SK-N-SH (cell line): Measurements from ENCODE around the gene TMTC2. TPM values are rescaled to one million over a fixed set of nuclear protein-coding genes. Genes with fewer than 3 reads are reported as not detected.

Source experiments
- CTCF ChIA-PET: fragments of 300-600, 350-600 bp; formaldehyde crosslinking; extraction: SDS; loops from one replicate; lab custom pipeline; 2021; lab: Yijun Ruan, JAX
- POLR2A ChIA-PET: fragments of 350-600 bp; sonication (Branson Sonifier 250); formaldehyde crosslinking; extraction: SDS; loops from one replicate; lab custom pipeline; 2020; ENCODE audit warnings: antibody characterized with exemption, inconsistent platforms; lab: Yijun Ruan, JAX
- DNase-seq: peaks from one replicate; pipeline ENCODE4 v3.0.0; 2012
- H2AFZ ChIP-seq: fragments of 200-600 bp; sonication (generic); 2 replicates; pipeline ENCODE4 v1.8.1; 2016; ENCODE audit warnings: antibody characterized with exemption, mild to moderate bottlenecking, low read depth
- H3F3A ChIP-seq: fragments of 200-600 bp; sonication (generic); replicated peaks from 2 replicates; pipeline ENCODE3; 2016; ENCODE audit warnings: antibody characterized with exemption, mild to moderate bottlenecking; ENCODE audit not compliant: insufficient read depth
- H3K27ac ChIP-seq, 2 experiments: fragments of 200-500 bp in 1 of 2; fragments of 200-600 bp in 1 of 2; sonication (Bioruptor generic) in 1 of 2; sonication (generic), shearing (Covaris generic) in 1 of 2; 2 replicates each; pipeline versions ENCODE4 v1.5.1 to v1.6.1; 2014 to 2016; ENCODE audit warnings: low read depth in 2 of 2, inconsistent platforms in 1 of 2, low read length in 1 of 2, mild to moderate bottlenecking in 1 of 2, mixed read lengths in 1 of 2
- H3K27me3 ChIP-seq: fragments of 200-600 bp; sonication (generic), shearing (Covaris generic); 2 replicates; pipeline ENCODE4 v1.6.1; 2016; ENCODE audit warnings: mixed run types; ENCODE audit not compliant: insufficient read depth
- H3K36me3 ChIP-seq, 2 experiments: fragments of 200-500 bp in 1 of 2; fragments of 200-600 bp in 1 of 2; sonication (Bioruptor generic) in 1 of 2; sonication (generic) in 1 of 2; replicated peaks in 1 of 2; 2 replicates each; pipeline versions ENCODE3 to v1.5.1; 2014 to 2016; ENCODE audit warnings: low read length in 1 of 2, mild to moderate bottlenecking in 1 of 2; ENCODE audit not compliant: insufficient read depth in 2 of 2, control insufficient read depth in 1 of 2
- H3K4me1 ChIP-seq, 2 experiments: fragments of 200-500 bp in 1 of 2; fragments of 200-600 bp in 1 of 2; sonication (Bioruptor generic) in 1 of 2; sonication (generic), shearing (Covaris generic) in 1 of 2; 2 replicates each; pipeline versions ENCODE4 v1.5.1 to v1.6.1; 2014 to 2016; ENCODE audit warnings: low read depth in 1 of 2, low read length in 1 of 2, mixed run types in 1 of 2; ENCODE audit not compliant: insufficient read depth in 2 of 2, control insufficient read depth in 1 of 2
- H3K4me2 ChIP-seq: fragments of 200-600 bp; sonication (generic), shearing (Covaris generic); 2 replicates; pipeline ENCODE4 v1.6.1; 2017; ENCODE audit warnings: mixed run types
- H3K4me3 ChIP-seq, 2 experiments: fragments of 200-500 bp in 1 of 2; fragments of 200-600 bp in 1 of 2; sonication (Bioruptor generic) in 1 of 2; sonication (generic), shearing (Covaris generic) in 1 of 2; 2 replicates each; pipeline versions ENCODE4 v1.5.1 to v1.8.1; 2014 to 2016; ENCODE audit warnings: low read depth in 2 of 2, inconsistent platforms in 1 of 2, low read length in 1 of 2, mild to moderate bottlenecking in 1 of 2, mixed read lengths in 1 of 2, moderate library complexity in 1 of 2
- H3K79me2 ChIP-seq: fragments of 200-600 bp; sonication (generic); 2 replicates; pipeline ENCODE4 v1.8.1; 2017; ENCODE audit warnings: mild to moderate bottlenecking; ENCODE audit not compliant: insufficient read depth
- H3K9ac ChIP-seq: fragments of 200-600 bp; sonication (generic); 2 replicates; pipeline ENCODE4 v1.6.1; 2017; ENCODE audit warnings: mixed run types
- H3K9me2 ChIP-seq: fragments of 200-600 bp; sonication (generic); 2 replicates; pipeline ENCODE4 v1.6.1; 2017; ENCODE audit warnings: mixed run types
- H3K9me3 ChIP-seq: fragments of 200-600 bp; sonication (generic); 2 replicates; pipeline ENCODE4 v1.6.1; 2017; ENCODE audit warnings: mixed run types, mild to moderate bottlenecking, moderate library complexity
- H4K20me1 ChIP-seq: fragments of 200-600 bp; sonication (generic); 2 replicates; pipeline ENCODE4 v1.6.1; 2017; ENCODE audit warnings: mild to moderate bottlenecking, mixed run types; ENCODE audit not compliant: insufficient read depth
- CHD2 ChIP-seq: fragments of 150-350 bp; IDR thresholded peaks from 2 replicates; pipeline ENCODE4 v1.6.1; 2018; ENCODE audit warnings: low read length; ENCODE audit not compliant: partially characterized antibody
- MEF2A ChIP-seq: IDR thresholded peaks from 2 replicates; pipeline ENCODE4 v1.4.0; 2012; ENCODE audit warnings: low read depth, borderline replicate concordance
- MXI1 ChIP-seq: IDR thresholded peaks from 2 replicates; pipeline ENCODE4 v1.6.1; 2012; ENCODE audit warnings: mild to moderate bottlenecking, low read depth, low read length, improper control_type of control experiment
- PBX3 ChIP-seq: IDR thresholded peaks from 2 replicates; pipeline ENCODE4; 2012
- POLR2AphosphoS5 ChIP-seq: IDR thresholded peaks from 2 replicates; pipeline ENCODE4 v1.6.1; 2012; ENCODE audit warnings: low read depth, low read length
- RAD21 ChIP-seq: IDR thresholded peaks from 2 replicates; pipeline ENCODE4 v1.6.1; 2012; ENCODE audit warnings: mild to moderate bottlenecking, low read length
- TAF1 ChIP-seq: IDR thresholded peaks from 2 replicates; pipeline ENCODE4 v1.6.1; 2012; ENCODE audit warnings: low read depth, mild to moderate bottlenecking, low read length, moderate library complexity, borderline replicate concordance
- TCF12 ChIP-seq: IDR thresholded peaks from 2 replicates; pipeline ENCODE4 v1.4.0; 2012
- USF1 ChIP-seq: IDR thresholded peaks from 2 replicates; pipeline ENCODE4 v1.4.0; 2012; ENCODE audit warnings: low read depth, borderline replicate concordance
- USF2 ChIP-seq: fragments of 150-350 bp; IDR thresholded peaks from 2 replicates; pipeline ENCODE4 v1.6.1; 2017; ENCODE audit warnings: antibody characterized with exemption, low read length, low read depth, borderline replicate concordance
- YY1 ChIP-seq: IDR thresholded peaks from 2 replicates; pipeline ENCODE4 v1.4.0; 2012; ENCODE audit warnings: low read depth, mild to moderate bottlenecking
- WGBS: methylation state at CpG from one replicate; pipeline ENCODE4 v1.1.6; 2017; ENCODE audit warnings: low lambda C conversion rate; 5-methylcytosine and 5-hydroxymethylcytosine counted together
- polyA plus RNA-seq, 3 experiments: library from polyadenylated mRNA; depleted of rRNA; stranded (reverse); fragments of >200 nt; gene quantifications; 2 replicates each; pipeline ENCODE4 v1.2.3, GENCODE V29; 2012
- TF ChIP-seq, protein P1 (sequence below): IDR thresholded peaks from 2 replicates; pipeline ENCODE4 v1.6.1; 2012; ENCODE audit warnings: mild to moderate bottlenecking, low read depth, low read length, moderate library complexity

The TMTC2 gene
- polyA plus RNA-seq, 1 of the 3 experiments (the other 2 are of a cell fraction): 4.1 TPM

GRCh38 chr12:82685790-82686167 is 927 bp upstream of the TMTC2 start (continued):
- TF ChIP-seq, protein P1, sequence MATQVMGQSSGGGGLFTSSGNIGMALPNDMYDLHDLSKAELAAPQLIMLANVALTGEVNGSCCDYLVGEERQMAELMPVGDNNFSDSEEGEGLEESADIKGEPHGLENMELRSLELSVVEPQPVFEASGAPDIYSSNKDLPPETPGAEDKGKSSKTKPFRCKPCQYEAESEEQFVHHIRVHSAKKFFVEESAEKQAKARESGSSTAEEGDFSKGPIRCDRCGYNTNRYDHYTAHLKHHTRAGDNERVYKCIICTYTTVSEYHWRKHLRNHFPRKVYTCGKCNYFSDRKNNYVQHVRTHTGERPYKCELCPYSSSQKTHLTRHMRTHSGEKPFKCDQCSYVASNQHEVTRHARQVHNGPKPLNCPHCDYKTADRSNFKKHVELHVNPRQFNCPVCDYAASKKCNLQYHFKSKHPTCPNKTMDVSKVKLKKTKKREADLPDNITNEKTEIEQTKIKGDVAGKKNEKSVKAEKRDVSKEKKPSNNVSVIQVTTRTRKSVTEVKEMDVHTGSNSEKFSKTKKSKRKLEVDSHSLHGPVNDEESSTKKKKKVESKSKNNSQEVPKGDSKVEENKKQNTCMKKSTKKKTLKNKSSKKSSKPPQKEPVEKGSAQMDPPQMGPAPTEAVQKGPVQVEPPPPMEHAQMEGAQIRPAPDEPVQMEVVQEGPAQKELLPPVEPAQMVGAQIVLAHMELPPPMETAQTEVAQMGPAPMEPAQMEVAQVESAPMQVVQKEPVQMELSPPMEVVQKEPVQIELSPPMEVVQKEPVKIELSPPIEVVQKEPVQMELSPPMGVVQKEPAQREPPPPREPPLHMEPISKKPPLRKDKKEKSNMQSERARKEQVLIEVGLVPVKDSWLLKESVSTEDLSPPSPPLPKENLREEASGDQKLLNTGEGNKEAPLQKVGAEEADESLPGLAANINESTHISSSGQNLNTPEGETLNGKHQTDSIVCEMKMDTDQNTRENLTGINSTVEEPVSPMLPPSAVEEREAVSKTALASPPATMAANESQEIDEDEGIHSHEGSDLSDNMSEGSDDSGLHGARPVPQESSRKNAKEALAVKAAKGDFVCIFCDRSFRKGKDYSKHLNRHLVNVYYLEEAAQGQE: no peak
- TF ChIP-seq MXI1 (peak; percentile 77), POLR2AphosphoS5 (no peak), TAF1 (no peak), TCF12 (no peak), YY1 (no peak), CHD2 (peak; percentile 63), MEF2A (no peak)

- Histone ChIP-seq H3K4me2 (peak overlapping the region; percentile 82), H3K9me3 (no peaks in the 10 kb centered on the region), H3K27me3 (no peaks in the 10 kb centered on the region), H4K20me1 (no peaks in the 10 kb centered on the region), H3K4me1 (peaks cover 0 to 18% of the 10 kb centered on the region in 2 experiments; a peak in 2 of 4 replicates), H3K9ac (peak overlapping the region; percentile 66; the same call in 1 of the 2 replicates), H2AFZ (peak overlapping the region; percentile 90), H3K9me2 (no peaks in the 10 kb centered on the region), H3F3A (no peaks in the 10 kb centered on the region), H3K27ac (peak overlapping the region; percentile 68 to 91; a peak in 3 of 4 replicates), H3K79me2 (no peaks in the 10 kb centered on the region), H3K36me3 (peaks cover 4 to 5% of the 10 kb centered on the region in 2 experiments), H3K4me3 (peak overlapping the region; percentile 81 to 96)
- ChIA-PET CTCF (interaction anchor here (0.6 to 3.8 kb wide), 13 partner anchors 11 to 1137 kb away, joined by 3 to 39 read pairs (median 12); no protein-coding TSS in a partner anchor), POLR2A (interaction anchor here (0.9 kb wide), 1 partner anchor 196 kb away, joined by 3 read pairs; no protein-coding TSS in a partner anchor)
- under 1% methylated on average over 67 of the region's 75 CpGs for WGBS
- TF ChIP-seq PBX3 (peak; percentile 21; the same call in 1 of the 2 replicates), YY1 (0 out of 2 replicates have a peak, but pooled peaks have one; percentile 32), RAD21 (peak; percentile 1; the same call in 1 of the 2 replicates), USF2 (no peak), TAF1 (0 out of 2 replicates have a peak, but pooled peaks have one; percentile 2), USF1 (no peak), TCF12 (peak; percentile 9; the same call in 1 of the 2 replicates), POLR2AphosphoS5 (no peak; the same call in 1 of the 2 replicates), MXI1 (0 out of 2 replicates have a peak, but pooled peaks have one; percentile 29)
- no peak for DNase-seq
Observed at GRCh38 chr12:82687021-82688011, 610 bp downstream of the TMTC2 start.
